WTC11 (cell line): ENCODE results near the gene MALT1.
"Not testable (repeated sequence)": the region's sequence is repeated elsewhere in the genome, so short reads cannot be mapped to it uniquely, and the experiment has no call there.

ENCODE experiments used
- ELF4 ChIP-seq: sonication (generic); formaldehyde crosslinking; IDR thresholded peaks from 2 replicates; pipeline ENCODE4 v1.8.1; 2022; ENCODE audit warnings: low read depth, mild to moderate bottlenecking, moderate library complexity, missing genetic modification reagents
- FOXJ3 ChIP-seq: sonication (generic); formaldehyde crosslinking; IDR thresholded peaks from 2 replicates; pipeline ENCODE4 v1.9.0; 2021; ENCODE audit warnings: missing genetic modification reagents, mild to moderate bottlenecking, borderline replicate concordance
- JUN ChIP-seq: sonication (generic); formaldehyde crosslinking; IDR thresholded peaks from 2 replicates; pipeline ENCODE4 v1.8.0; 2023; ENCODE audit warnings: mild to moderate bottlenecking, missing genetic modification reagents
- MAX ChIP-seq: sonication (generic); formaldehyde crosslinking; IDR thresholded peaks from 2 replicates; pipeline ENCODE4 v1.8.0; 2022; ENCODE audit warnings: mild to moderate bottlenecking, missing genetic modification reagents
- SOX15 ChIP-seq: fragments of 250-450 bp; sonication (Bioruptor Pico); IDR thresholded peaks from 2 replicates; pipeline ENCODE4 v1.9.0; 2021; ENCODE audit warnings: mild to moderate bottlenecking
- SP1 ChIP-seq: sonication (generic); formaldehyde crosslinking; conservative IDR thresholded peaks from 2 replicates; pipeline ENCODE4 v1.8.1; 2022; ENCODE audit warnings: missing genetic modification reagents
- STAT6 ChIP-seq: sonication (generic); formaldehyde crosslinking; conservative IDR thresholded peaks from 2 replicates; pipeline ENCODE4 v1.8.1; 2023; ENCODE audit warnings: mild to moderate bottlenecking, low read depth, missing genetic modification reagents, moderate library complexity
- TF ChIP-seq, protein P1 (sequence below): sonication (generic); formaldehyde crosslinking; IDR thresholded peaks from 2 replicates; pipeline ENCODE4 v1.8.0; 2022; ENCODE audit warnings: mild to moderate bottlenecking, missing genetic modification reagents
- TF ChIP-seq, protein P2 (sequence below): fragments of 200-600 bp; IDR thresholded peaks from 2 replicates; pipeline ENCODE4 v1.8.0; 2022; ENCODE audit warnings: antibody characterized with exemption
- TF ChIP-seq, protein P3 (sequence below): sonication (generic); formaldehyde crosslinking; IDR thresholded peaks from 2 replicates; pipeline ENCODE4 v1.8.1; 2022; ENCODE audit warnings: low read depth, missing genetic modification reagents, borderline replicate concordance

DNA sequence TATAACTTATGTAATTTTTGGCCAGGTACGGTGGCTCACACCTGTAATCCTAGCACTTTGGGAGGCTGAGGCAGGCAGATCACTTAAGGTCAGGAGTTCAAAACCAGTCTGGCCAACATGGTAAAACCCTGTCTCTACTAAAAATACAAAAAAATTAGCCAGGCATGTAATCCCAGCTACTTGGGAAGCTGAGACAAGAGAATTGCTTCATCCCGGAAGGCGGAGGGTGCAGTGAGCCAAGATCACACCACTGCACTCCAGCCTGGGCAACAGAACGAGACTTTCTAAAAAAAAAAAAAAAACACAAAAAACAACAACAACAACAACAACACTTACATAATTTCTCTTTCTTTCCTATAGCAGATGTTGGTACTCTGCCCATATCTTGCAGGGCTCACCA lies 105.3 kb downstream of the MALT1 start:
- TF ChIP-seq, protein P1, sequence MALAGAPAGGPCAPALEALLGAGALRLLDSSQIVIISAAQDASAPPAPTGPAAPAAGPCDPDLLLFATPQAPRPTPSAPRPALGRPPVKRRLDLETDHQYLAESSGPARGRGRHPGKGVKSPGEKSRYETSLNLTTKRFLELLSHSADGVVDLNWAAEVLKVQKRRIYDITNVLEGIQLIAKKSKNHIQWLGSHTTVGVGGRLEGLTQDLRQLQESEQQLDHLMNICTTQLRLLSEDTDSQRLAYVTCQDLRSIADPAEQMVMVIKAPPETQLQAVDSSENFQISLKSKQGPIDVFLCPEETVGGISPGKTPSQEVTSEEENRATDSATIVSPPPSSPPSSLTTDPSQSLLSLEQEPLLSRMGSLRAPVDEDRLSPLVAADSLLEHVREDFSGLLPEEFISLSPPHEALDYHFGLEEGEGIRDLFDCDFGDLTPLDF (CRISPR knock-in tag): not testable (repeated sequence)
- TF ChIP-seq, protein P2, sequence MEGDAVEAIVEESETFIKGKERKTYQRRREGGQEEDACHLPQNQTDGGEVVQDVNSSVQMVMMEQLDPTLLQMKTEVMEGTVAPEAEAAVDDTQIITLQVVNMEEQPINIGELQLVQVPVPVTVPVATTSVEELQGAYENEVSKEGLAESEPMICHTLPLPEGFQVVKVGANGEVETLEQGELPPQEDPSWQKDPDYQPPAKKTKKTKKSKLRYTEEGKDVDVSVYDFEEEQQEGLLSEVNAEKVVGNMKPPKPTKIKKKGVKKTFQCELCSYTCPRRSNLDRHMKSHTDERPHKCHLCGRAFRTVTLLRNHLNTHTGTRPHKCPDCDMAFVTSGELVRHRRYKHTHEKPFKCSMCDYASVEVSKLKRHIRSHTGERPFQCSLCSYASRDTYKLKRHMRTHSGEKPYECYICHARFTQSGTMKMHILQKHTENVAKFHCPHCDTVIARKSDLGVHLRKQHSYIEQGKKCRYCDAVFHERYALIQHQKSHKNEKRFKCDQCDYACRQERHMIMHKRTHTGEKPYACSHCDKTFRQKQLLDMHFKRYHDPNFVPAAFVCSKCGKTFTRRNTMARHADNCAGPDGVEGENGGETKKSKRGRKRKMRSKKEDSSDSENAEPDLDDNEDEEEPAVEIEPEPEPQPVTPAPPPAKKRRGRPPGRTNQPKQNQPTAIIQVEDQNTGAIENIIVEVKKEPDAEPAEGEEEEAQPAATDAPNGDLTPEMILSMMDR: not testable (repeated sequence)
- not testable (repeated sequence) for TF ChIP-seq FOXJ3 (CRISPR knock-in tag); ELF4 (CRISPR knock-in tag); SOX15 (CRISPR knock-in tag); JUN (CRISPR knock-in tag); MAX (CRISPR knock-in tag); STAT6; SP1
- TF ChIP-seq, protein P3, sequence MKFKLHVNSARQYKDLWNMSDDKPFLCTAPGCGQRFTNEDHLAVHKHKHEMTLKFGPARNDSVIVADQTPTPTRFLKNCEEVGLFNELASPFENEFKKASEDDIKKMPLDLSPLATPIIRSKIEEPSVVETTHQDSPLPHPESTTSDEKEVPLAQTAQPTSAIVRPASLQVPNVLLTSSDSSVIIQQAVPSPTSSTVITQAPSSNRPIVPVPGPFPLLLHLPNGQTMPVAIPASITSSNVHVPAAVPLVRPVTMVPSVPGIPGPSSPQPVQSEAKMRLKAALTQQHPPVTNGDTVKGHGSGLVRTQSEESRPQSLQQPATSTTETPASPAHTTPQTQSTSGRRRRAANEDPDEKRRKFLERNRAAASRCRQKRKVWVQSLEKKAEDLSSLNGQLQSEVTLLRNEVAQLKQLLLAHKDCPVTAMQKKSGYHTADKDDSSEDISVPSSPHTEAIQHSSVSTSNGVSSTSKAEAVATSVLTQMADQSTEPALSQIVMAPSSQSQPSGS (CRISPR knock-in tag): not testable (repeated sequence)
